Tibial nerve (tissue), 4 donors: ENCODE results near the gene NFKBIL1.
"Not testable (repeated sequence)": the region's sequence is repeated elsewhere in the genome, so short reads cannot be mapped to it uniquely, and the experiment has no call there.

Experiments used
- EP300 ChIP-seq, 2 donors: sonication (generic); formaldehyde crosslinking; IDR thresholded peaks; one replicate each; pipeline ENCODE4 v1.6.1; 2017; ENCODE audit warnings: antibody characterized with exemption in 2 of 2, mild to moderate bottlenecking in 1 of 2
- POLR2A ChIP-seq, 2 donors: fragments of 450-650 bp; IDR thresholded peaks; one replicate each; pipeline ENCODE4 v1.6.1; 2017; ENCODE audit warnings: antibody characterized with exemption in 2 of 2, mild to moderate bottlenecking in 2 of 2, moderate library complexity in 2 of 2
- TF ChIP-seq, protein P1 (sequence below), 5 experiments: fragments of 200-600 bp in 3 of 5; fragments of 450-650 bp in 2 of 5; sonication (generic) in 3 of 5; IDR thresholded peaks; one replicate each; pipeline ENCODE4 v1.5.1; 2016 to 2019; ENCODE audit warnings: antibody characterized with exemption in 5 of 5, mild to moderate bottlenecking in 3 of 5, moderate library complexity in 2 of 5

GRCh38 chr6:31499648-31500047 lies 47.8 kb upstream of the NFKBIL1 start:
- TF ChIP-seq, protein P1, sequence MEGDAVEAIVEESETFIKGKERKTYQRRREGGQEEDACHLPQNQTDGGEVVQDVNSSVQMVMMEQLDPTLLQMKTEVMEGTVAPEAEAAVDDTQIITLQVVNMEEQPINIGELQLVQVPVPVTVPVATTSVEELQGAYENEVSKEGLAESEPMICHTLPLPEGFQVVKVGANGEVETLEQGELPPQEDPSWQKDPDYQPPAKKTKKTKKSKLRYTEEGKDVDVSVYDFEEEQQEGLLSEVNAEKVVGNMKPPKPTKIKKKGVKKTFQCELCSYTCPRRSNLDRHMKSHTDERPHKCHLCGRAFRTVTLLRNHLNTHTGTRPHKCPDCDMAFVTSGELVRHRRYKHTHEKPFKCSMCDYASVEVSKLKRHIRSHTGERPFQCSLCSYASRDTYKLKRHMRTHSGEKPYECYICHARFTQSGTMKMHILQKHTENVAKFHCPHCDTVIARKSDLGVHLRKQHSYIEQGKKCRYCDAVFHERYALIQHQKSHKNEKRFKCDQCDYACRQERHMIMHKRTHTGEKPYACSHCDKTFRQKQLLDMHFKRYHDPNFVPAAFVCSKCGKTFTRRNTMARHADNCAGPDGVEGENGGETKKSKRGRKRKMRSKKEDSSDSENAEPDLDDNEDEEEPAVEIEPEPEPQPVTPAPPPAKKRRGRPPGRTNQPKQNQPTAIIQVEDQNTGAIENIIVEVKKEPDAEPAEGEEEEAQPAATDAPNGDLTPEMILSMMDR (IDR thresholded peaks at IDR 0.05): not testable (repeated sequence)
- not testable (repeated sequence) for TF ChIP-seq POLR2A, EP300 (IDR thresholded peaks at IDR 0.05)
